GM12892 (cell line): ENCODE measurements around the gene SPOCK1.

Experiments used
- DNase-seq: peaks from one replicate; pipeline ENCODE4 v3.0.0; 2011; ENCODE audit not compliant: insufficient read length
- FAIRE-seq: peaks from 2 replicates; lab custom pipeline; 2011; peaks lifted over from hg19 to GRCh38; lab: Jason Lieb, UNC
- POLR2A ChIP-seq: IDR thresholded peaks from 2 replicates; pipeline ENCODE4 v1.6.1; 2011; ENCODE audit warnings: low read depth, low read length, control low read depth
- POLR2AphosphoS5 ChIP-seq: IDR thresholded peaks from 2 replicates; pipeline ENCODE4 v1.6.1; 2011; ENCODE audit warnings: low read depth, low read length, control low read depth
- TAF1 ChIP-seq: IDR thresholded peaks from 2 replicates; pipeline ENCODE4 v1.6.1; 2011; ENCODE audit warnings: low read depth, mild to moderate bottlenecking, control low read depth, low read length, borderline replicate concordance

SPOCK1 gene

DNA sequence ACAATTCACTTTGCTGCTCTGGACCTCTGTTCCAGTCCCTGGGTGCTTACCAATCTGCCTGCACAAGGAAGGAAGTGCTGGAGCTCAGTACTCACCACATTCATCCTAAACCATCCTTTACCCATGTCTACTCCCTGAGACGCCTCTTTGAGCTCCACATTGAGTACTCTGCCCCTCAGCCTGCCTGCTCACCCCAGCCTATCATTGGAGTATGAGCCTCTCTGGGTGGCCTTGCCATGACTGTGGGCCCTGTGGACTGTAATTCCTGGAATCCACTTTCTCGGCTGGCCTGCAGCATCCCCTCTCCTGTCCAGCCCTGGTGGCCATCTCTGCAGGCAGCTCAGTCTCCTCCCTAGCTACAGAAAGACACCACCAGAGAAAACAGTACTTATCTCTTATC is 428.6 kb downstream of the SPOCK1 start:
- TF ChIP-seq TAF1: no peak
- TF ChIP-seq POLR2AphosphoS5: no peak
- TF ChIP-seq POLR2A: no peak

GRCh38 chr5:137069358-137069757 is 429.8 kb downstream of the SPOCK1 start:
- FAIRE-seq (no peak), DNase-seq (no peak)
- TF ChIP-seq TAF1: no peak
- TF ChIP-seq POLR2A: no peak
- no peak for TF ChIP-seq POLR2AphosphoS5

More for the DNA sequence above, 428.6 kb downstream of the SPOCK1 start:
- FAIRE-seq (no peak), DNase-seq (no peak)

DNA sequence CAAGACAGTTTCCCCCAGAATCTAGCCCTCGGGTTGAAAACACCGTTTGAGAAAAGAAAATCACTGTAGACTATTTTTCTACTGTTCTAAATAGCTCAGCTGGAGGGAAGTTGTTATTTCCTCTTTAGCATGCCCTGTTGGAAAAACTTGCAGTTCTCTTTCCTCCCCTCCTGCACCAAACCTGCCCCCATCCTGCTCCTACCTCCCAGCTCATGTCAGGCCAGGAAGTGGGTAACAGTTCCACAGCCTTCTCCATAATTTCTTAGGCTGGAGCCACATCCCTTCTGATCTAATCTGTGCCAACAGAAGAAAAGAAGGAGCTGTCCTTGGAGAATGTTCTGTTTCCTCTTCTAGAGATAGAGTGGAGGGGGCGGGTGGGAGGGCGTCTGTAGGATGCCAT is 437.7 kb downstream of the SPOCK1 start:
- no peak for DNase-seq
- FAIRE-seq: no peak
- TF ChIP-seq POLR2AphosphoS5 (no peak), POLR2A (no peak), TAF1 (no peak)

- DNase-seq (no peak), FAIRE-seq (no peak)
- no peak for TF ChIP-seq POLR2AphosphoS5
- TF ChIP-seq POLR2A: no peak
- TF ChIP-seq TAF1: no peak
These were observed 441.0 kb downstream of the SPOCK1 start for GRCh38 chr5:137058089-137058488.

DNA sequence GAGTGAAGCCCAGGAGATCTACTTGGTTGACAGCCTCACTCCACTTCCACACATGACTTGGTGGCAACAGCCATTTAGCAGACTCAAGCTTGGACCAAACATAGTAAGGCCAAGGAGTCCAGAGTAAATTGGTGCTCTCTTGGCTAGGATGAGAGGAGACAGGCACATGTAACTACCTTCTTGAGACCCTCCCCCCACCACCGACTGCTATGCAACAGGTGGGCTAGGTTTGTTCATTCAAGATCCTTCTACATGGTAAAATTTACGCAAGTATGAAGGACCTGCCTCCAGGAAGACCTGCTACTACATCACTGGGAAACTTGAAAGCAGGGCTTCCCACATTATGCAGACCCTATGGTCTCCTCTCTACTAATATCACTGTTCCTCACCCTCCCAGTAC is 442.4 kb downstream of the SPOCK1 start:
- TF ChIP-seq TAF1 (no peak), POLR2AphosphoS5 (no peak), POLR2A (no peak)
- DNase-seq (no peak), FAIRE-seq (no peak)

DNA sequence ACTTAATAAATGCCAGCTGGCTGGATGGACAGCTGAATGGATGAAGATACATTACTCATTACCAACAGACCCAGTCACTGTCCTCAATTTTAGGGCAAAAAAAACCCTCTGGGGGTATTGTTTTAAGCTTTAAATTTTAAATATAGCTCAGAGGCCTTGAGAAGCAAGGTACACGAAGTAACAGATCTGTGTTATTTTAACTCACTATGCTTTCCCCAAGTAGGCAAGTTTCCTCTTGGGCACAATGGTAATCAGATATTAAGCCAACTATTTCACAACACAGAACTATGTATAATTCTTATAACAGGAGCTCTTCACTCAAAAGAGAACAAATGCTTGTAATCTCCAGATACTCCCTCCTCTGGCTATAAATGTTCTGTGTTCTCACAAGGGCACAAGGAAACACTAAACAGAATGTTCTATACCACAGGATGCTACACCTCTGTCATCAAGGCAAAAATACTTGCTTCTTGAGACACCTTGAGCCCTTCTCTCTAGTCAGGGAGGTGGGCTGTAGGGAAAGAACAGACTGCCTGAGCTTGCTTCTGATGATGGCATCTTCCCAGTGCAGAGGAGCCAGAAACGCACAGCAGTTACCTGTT is 443.8 kb downstream of the SPOCK1 start:
- TF ChIP-seq TAF1: no peak
- no peak for TF ChIP-seq POLR2A
- TF ChIP-seq POLR2AphosphoS5: no peak
- FAIRE-seq (no peak), DNase-seq (no peak)

DNA sequence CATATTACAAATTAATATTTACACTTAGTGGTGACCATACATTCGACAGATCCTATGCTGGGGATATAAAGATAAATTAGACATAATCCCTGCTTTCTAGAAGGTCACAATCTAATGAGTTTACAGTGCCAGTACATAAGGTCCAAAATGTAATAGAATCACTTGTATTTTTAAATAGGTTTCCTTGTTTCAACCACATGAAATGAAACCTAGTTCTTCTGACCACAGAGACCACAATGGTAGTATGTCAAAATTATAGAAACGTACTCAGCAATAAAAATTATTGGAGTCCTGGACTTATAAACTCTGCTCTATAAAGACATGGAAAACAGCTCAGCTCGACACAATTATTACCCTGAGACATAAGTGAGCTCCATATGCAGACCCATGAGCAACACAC is 444.3 kb downstream of the SPOCK1 start:
- TF ChIP-seq POLR2AphosphoS5: no peak
- no peak for TF ChIP-seq TAF1
- TF ChIP-seq POLR2A: no peak
- FAIRE-seq: no peak
- DNase-seq: no peak

DNA sequence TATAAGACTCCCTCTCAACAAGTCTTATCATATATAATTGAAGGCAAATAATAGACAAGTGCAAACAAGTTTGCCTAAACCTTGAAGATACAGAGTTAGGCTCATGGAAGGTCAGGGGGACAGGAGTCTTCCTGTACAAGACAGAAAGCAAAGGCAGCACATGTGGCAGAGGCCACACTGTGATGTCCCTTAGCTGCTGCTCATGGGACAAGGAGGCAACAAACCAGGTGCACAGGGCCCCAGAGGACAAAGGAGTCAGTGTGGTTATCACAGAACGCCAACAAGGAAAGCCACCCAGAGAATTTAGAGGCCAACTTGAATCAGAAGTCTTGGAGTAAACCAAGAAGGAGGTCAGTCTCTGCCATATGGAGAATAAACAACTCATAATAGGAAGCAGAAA is 444.8 kb downstream of the SPOCK1 start:
- FAIRE-seq (no peak), DNase-seq (no peak)
- TF ChIP-seq TAF1 (no peak), POLR2A (no peak), POLR2AphosphoS5 (no peak)

DNA sequence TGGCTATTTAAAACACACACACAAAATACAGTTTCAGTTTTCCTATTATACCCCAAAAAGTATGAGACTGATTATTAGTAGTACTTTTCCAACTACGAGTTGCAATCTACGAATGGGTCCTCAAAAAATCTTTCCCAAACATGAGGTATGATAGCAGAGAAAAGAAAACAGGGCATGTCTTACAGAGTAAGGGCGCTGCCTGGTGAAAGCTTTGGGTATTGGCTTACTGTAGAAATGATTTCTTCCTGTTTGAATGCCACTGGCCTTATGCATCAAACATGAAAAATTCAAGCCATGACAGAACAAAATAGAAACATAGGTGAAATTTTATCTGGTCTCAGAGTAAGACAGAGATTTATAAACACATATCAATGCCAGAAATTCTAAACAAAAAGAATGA is 448.0 kb downstream of the SPOCK1 start:
- DNase-seq (no peak), FAIRE-seq (no peak)
- no peak for TF ChIP-seq POLR2AphosphoS5

DNA sequence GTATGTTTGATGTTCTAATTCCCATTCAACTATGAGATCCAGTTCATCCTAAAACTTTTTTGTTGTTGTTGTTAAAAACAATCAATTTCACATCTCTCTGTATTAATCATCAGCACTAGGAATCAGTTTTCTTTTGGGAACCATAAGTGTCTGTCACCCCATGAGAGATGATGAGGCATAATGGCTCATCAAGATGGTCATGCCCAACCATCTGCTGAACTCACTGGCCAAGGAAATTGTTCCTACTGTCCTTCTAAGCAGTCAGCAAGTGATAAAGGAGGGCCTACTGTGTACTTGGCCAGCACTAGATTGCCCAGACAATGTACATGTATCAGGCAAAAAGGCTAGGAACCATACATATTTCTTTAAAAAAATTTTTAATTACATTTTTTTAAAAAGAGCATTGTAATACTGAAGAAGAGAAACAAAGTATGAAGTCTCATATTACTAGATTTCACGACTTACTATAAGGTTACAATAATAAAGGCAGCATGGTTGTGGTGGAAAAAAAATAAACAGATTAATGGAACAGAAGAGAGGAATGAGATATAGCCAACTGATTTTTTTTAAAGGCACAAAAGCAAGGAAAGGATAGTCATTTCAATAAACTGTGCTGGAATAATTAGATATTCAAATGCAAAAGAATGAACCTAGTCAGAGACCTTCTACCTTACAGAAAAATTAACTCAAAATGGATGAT is 458.3 kb downstream of the SPOCK1 start:
- DNase-seq (no peak), FAIRE-seq (no peak)

GRCh38 chr5:137040024-137040423 is 459.1 kb downstream of the SPOCK1 start:
- no peak for DNase-seq

More for the DNA sequence above, 458.3 kb downstream of the SPOCK1 start:
- TF ChIP-seq POLR2A: no peak
- TF ChIP-seq TAF1: no peak
- no peak for TF ChIP-seq POLR2AphosphoS5

GRCh38 chr5:137037848-137038247 is 461.3 kb downstream of the SPOCK1 start:
- no peak for TF ChIP-seq POLR2AphosphoS5
- TF ChIP-seq POLR2A: no peak
- TF ChIP-seq TAF1: no peak
- FAIRE-seq (no peak), DNase-seq (no peak)

More at GRCh38 chr5:137040024-137040423, 459.1 kb downstream of the SPOCK1 start:
- no peak for FAIRE-seq
- TF ChIP-seq POLR2A: no peak
- no peak for TF ChIP-seq POLR2AphosphoS5
- no peak for TF ChIP-seq TAF1

DNA sequence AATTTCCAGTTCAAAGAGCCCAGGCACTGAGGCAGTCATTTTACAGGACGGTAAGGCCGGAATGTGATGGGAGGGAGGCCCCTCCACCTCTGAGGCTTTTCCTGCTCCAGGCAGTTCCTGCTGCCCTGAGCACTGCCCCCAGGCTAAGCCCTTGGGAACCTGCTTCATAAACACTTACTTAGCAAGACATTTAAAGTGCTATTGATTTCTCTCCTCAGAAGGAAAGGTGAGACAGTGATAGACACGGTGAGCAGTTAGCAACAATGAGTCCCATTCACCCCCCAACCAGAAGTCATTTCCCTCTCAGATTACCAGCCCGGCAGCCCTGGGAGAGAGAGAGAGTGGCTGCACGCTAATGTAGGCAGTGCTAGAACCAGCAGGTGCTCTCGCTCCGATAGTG is 462.5 kb downstream of the SPOCK1 start:
- TF ChIP-seq POLR2AphosphoS5: no peak
- no peak for TF ChIP-seq TAF1
- no peak for TF ChIP-seq POLR2A
- DNase-seq (no peak), FAIRE-seq (no peak)
